GM12872 (cell line): ENCODE results near the gene IKBKG.
"Not testable (repeated sequence)": the region's sequence is repeated elsewhere in the genome, so short reads cannot be mapped to it uniquely, and the experiment has no call there.

Experiments used
- TF ChIP-seq, protein P1 (sequence below): IDR thresholded peaks from 3 replicates; pipeline ENCODE4 v1.5.1; 2011; ENCODE audit warnings: low read depth, mild to moderate bottlenecking, low read length, moderate library complexity; ENCODE audit not compliant: insufficient read depth

IKBKG gene

DNA sequence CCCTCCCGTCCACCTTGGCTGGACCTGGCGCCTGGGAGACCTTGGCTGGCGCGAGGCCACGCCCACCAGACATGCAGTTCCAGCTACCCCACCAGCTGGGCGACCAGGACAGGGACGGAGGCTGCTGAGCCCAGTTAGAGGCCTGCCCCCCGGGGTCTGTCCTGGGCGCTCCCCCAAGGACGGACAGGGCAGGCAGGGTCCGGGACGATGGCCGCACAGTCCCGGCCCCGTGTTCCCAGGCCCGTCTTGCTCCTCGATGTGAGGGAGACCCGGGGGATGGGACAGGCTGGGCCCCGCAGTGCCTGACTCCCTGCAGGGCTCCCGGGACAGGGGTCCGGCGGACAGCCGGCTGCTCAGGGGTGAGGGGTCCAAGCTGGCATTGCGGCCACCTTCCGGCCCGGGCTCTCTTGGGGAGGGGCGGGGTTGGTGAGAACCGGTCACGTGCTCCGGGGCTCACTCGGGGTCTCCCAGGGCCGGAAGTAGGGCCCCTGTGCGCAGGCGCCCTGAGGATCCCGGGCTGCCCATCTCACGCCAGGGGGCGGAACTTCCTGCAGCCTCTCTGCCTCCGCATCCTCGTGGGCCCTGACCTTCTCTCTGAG, 37.3 kb downstream of the IKBKG start, which contains the start of gene CTAG1A:
Gene CTAG1A, plus strand, starts transcription at position 549 of the 599 bp plus-strand sequence. CDS start 74 bp downstream, outside the sequence.
- TF ChIP-seq, protein P1, sequence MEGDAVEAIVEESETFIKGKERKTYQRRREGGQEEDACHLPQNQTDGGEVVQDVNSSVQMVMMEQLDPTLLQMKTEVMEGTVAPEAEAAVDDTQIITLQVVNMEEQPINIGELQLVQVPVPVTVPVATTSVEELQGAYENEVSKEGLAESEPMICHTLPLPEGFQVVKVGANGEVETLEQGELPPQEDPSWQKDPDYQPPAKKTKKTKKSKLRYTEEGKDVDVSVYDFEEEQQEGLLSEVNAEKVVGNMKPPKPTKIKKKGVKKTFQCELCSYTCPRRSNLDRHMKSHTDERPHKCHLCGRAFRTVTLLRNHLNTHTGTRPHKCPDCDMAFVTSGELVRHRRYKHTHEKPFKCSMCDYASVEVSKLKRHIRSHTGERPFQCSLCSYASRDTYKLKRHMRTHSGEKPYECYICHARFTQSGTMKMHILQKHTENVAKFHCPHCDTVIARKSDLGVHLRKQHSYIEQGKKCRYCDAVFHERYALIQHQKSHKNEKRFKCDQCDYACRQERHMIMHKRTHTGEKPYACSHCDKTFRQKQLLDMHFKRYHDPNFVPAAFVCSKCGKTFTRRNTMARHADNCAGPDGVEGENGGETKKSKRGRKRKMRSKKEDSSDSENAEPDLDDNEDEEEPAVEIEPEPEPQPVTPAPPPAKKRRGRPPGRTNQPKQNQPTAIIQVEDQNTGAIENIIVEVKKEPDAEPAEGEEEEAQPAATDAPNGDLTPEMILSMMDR = not testable (repeated sequence)

DNA sequence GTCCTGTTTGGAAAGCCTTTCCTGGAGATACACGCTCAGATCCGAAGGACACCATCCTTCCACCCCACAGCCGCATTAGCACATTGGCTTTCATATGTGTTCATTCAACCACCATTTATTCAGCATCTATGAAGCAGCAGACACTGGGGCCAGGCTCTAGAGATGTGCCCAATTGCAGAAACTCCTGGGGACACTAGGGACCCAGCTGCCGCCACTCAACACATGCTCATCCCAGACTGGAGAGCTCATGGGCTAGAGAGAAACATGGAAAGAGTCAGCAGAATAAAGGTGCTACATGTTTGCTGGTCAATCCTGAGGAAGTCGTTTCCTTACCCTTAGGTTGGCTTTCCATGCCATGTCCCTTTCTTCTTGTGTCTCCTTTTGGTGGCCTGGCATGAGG, 45.1 kb downstream of the IKBKG start:
- TF ChIP-seq, protein P1 = no peak

DNA sequence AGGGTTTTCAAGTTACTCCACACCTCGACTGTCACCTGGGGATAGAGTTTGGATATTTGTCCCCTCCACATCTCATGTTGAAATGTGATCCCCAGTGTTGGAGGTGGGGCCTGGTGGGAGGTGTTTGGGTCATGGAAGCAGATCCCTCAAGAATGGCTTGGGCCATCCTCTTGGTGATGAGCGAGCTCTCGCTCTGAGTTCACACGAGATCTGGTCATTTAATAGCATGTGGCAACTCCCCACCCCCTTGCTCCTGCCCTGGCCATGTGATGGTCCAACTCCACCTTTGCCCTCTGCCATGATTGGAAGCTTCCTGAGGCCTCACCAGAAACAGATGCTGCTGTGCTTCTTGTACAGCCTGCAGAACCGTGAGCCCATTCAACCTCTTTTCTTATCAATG, 45.8 kb downstream of the IKBKG start:
- TF ChIP-seq, protein P1 = no peak

DNA sequence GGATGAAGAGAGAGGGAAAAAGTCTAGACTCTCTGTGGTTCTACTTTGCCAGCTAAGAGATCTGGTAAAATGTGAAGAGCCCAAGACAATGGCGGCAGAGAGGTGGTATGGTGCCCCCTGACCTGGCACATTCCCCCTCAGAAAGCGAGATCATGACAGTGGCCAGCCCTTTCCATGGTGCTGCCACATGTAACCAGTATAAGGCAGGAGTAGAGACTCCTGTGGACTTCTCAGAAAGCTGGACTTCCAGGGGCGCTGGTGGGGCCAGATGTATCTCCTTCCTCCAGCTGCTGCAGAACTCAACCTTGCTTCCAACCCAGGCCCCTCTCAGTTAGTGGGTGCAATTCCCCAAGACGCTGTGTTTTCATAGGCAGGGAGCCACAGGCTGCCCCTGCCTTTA, 47.1 kb downstream of the IKBKG start:
- TF ChIP-seq, protein P1 = no peak

DNA sequence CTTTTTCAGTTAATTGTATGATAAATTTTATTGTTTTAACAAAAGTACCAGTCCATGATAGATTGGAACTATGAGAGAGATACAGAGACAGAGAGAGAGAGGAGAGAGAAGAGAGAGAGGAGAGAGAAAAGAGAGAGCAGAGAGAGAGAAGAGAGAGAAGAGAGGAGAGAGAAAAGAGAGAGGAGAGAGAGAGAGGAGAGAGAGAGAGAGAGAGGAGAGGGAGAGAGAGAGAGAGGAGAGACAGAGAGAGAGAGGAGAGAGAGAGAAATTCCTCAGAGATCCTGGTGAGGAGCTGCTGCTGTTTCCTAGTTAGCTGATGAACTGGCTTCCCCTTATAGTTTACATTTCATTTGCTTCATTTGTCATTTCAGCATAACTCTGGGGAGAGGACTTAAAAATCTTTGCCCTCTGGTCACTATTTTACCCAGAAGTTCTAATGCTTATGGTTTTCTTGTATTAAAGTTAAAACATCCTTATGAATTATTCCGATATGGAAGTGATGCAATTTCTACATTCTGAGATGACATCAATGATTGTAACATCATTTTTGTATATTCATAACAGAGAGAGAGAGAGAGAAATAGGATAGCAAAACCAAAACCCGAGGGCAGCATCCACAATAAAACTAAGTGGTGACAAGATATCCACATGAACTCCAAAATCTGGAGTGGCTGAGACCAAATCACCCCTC, 48.3 kb downstream of the IKBKG start:
- TF ChIP-seq, protein P1 = no peak

DNA sequence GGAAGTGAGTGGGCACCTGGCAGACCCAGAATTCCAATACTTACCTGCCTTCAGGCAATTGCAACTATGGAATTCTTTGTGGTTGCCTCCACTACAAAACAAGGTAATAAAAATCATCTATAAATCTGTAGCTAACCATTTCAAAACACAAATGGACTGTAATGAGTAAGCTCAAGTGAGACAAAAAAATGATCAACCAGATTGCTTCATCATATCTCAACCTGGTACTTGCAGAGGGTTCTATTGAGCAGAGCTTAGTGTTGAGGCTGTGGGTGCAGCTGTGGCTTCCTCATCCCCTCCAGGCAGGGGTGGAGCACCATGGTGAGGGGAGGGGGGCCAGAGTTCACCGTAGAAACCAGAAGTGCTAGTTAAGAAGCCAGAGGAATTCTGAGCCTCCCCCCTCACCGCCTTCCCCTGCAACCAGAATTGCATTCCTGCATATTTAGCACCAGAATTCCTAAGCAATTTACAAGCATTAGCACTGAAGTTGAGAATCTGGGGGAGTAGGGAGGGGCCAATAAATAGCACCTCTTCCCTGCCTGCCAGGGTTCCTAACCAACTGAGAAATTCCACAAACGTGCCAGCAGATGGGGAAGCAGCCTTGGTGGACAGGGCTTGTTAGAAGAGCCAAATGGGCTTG, 49.0 kb downstream of the IKBKG start:
- TF ChIP-seq, protein P1 = no peak

DNA sequence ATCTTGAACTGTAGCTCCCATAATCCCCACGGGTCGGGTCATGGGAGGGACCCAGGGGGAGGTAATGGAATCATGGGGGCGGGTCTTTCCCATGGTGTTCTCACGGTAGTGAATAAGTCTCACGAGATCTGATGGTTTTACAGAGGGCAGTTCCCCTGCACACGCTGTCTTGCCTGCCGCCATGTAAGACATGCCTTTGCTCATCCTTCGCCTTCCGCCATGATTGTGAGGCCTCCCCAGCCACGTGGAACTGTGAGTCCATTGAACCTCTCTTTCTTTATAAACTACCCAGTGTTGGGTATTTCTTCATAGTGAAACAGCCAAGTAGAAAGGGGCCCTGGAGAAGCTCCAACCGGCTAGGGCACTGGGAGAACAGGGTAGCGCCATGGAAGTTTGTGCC, 49.8 kb downstream of the IKBKG start:
- TF ChIP-seq, protein P1 = no peak
